Heart right ventricle (tissue), 16 donors: ENCODE data around the gene ZNF618. TPM values are rescaled to one million over a fixed set of nuclear protein-coding genes. Genes with fewer than 3 reads are reported as not detected.

ENCODE experiments used
- ATAC-seq, 8 donors: fragments of 200-7000 bp; cut with Tn5 transposase; one replicate each; pipeline ENCODE4 v1.9.1; 2020; ENCODE audit warnings: mild to moderate bottlenecking in 8 of 8, moderate library complexity in 8 of 8, moderate number of reproducible peaks in 1 of 8
- DNase-seq, 2 donors: peaks; one replicate each; pipeline ENCODE4 v3.0.0-alpha.2; 2020
- H3K27ac ChIP-seq, 10 donors: fragments of 200-600 bp; sonication (generic) in 2 of 10; one replicate each; pipeline versions ENCODE4 v1.5.0 to v1.8.0; 2020 to 2022; ENCODE audit warnings: mild to moderate bottlenecking in 3 of 10
- H3K27me3 ChIP-seq, 7 donors: fragments of 200-600 bp; one replicate each; pipeline ENCODE4 v1.8.0; 2021 to 2022; ENCODE audit warnings: mild to moderate bottlenecking in 2 of 7
- H3K36me3 ChIP-seq, 9 donors: fragments of 200-600 bp; sonication (generic) in 1 of 9; one replicate each; pipeline versions ENCODE4 v1.5.0 to v1.8.0; 2020 to 2022; ENCODE audit warnings: mild to moderate bottlenecking in 2 of 9
- H3K4me1 ChIP-seq, 9 donors: fragments of 200-600 bp; sonication (generic) in 1 of 9; one replicate each; pipeline versions ENCODE4 v1.5.0 to v1.8.0; 2020 to 2022; ENCODE audit warnings: mild to moderate bottlenecking in 4 of 9
- H3K4me3 ChIP-seq, 10 donors: fragments of 200-600 bp; sonication (generic) in 2 of 10; one replicate each; pipeline versions ENCODE4 v1.5.0 to v1.8.0; 2020 to 2022; ENCODE audit warnings: mild to moderate bottlenecking in 7 of 10, moderate library complexity in 2 of 10
- H3K9me3 ChIP-seq, 11 donors: fragments of 200-600 bp in 10 of 11; sonication (generic) in 2 of 11; one replicate each; pipeline versions ENCODE4 v1.5.0 to v1.8.0; 2013 to 2022; ENCODE audit warnings: mild to moderate bottlenecking in 2 of 11, control low read depth in 1 of 11, moderate library complexity in 1 of 11
- WGBS, 2 donors: extraction: QIAGEN DNeasy Blood & Tissue Kit; methylation state at CpG; one replicate each; pipeline ENCODE4 v1.1.7; 2013; ENCODE audit warnings: inconsistent platforms in 1 of 2; 5-methylcytosine and 5-hydroxymethylcytosine counted together
- intact Hi-C, 10 donors: fragments of 100-400 bp; cut with DNase I; formaldehyde crosslinking; loops; one replicate each; pipeline versions ENCODE4 v1.11.1 to v1.14.2; 2022
- polyA plus RNA-seq, 2 donors: library from polyadenylated mRNA; stranded (reverse); fragments of 200-250 nt; gene quantifications; one replicate each; pipeline ENCODE4 v1.2.3, GENCODE V29; 2013
- total RNA-seq, 10 donors: library from RNA; stranded (reverse); fragmentation: NEBNext Ultra II Directional in 3 of 10; extraction: Animal tissue kit (Norgen Biotek cat#: 25700) in 3 of 10; gene quantifications; one replicate each; pipeline versions ENCODE4 v1.2.1 to v1.2.4, GENCODE V29; 2021 to 2023
- TF ChIP-seq, protein P1 (sequence below), 9 donors: fragments of 200-600 bp; sonication (generic) in 2 of 9; IDR thresholded peaks; one replicate each; pipeline versions ENCODE4 v1.5.0 to v1.8.0; 2021 to 2022; ENCODE audit warnings: antibody characterized with exemption in 9 of 9, mild to moderate bottlenecking in 5 of 9, moderate library complexity in 1 of 9
- donor health status: Arrhythmogenic right ventricular cardiomyopathy.
- donor health status: ischemic (EF 13 %, LVEDD 7.1; RV severe dilation, severe dysfunction).
- donor health status: healthy with polysubstance abuse.
- donor health status: DM: no; HTN: yes; CAD: no.
- donor health status: DM: no; HTN: no; CAD: no.
- donor health status: ischemic (EF 25% LVEDD 6.9; RV normal size, moderate dysfunction).
- donor health status: ischemic (EF 25% LVEDD 5.7; RV mildly dilated, moderate dysfunction).
- donor health status: healthy.
- donor health status: DM: yes; HTN: yes; CAD: no.
- donor health status: Ischemic cardiomyopathy.
- donor health status: ischemic (EF 35%, LVEDD 5.7; RV mildly dilated, moderate dysfunction).
- donor health status: nonischemic (EF 11% LVEDD 7.7; RV severe dilation, severe dysfunction).
- donor health status: DM: yes; HTN: yes; CAD: no.
- donor health status: PGD.
- donor health status: ischemic (EF 29% LVEDD 5.4; RV normal size, mild dysfunction).
- donor health status: nonischemic (EF 23%, LVEDD 6.1; RV moderate dilation, normal function).

ZNF618 gene
- total and polyA plus RNA-seq, 12 donors: 0.59 to 2.5 (median 1.6) TPM

DNA sequence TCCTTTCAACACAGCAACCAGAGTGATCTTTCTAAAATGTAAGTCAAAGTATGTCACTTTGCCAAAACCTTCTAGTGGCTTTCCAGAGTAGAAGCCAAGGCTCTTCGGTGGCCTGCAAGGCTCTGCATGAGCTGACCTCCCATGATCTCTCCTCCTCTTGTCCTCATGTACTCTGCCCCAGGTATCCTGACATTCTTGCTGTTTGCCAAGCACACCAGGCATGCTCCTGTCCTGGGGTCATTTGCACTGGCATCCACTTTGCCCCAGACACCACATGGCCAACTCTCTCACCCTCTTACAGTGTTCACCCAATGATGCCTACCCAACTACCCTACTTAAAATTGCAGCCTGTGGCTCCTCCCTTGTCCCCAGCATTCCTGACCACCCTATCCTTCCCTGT, 86.3 kb downstream of the ZNF618 start:
- WGBS, 2 donors: 73 to 79% methylated on average over 1 of the region's 1 CpG
- TF ChIP-seq, protein P1, sequence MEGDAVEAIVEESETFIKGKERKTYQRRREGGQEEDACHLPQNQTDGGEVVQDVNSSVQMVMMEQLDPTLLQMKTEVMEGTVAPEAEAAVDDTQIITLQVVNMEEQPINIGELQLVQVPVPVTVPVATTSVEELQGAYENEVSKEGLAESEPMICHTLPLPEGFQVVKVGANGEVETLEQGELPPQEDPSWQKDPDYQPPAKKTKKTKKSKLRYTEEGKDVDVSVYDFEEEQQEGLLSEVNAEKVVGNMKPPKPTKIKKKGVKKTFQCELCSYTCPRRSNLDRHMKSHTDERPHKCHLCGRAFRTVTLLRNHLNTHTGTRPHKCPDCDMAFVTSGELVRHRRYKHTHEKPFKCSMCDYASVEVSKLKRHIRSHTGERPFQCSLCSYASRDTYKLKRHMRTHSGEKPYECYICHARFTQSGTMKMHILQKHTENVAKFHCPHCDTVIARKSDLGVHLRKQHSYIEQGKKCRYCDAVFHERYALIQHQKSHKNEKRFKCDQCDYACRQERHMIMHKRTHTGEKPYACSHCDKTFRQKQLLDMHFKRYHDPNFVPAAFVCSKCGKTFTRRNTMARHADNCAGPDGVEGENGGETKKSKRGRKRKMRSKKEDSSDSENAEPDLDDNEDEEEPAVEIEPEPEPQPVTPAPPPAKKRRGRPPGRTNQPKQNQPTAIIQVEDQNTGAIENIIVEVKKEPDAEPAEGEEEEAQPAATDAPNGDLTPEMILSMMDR (IDR thresholded peaks at IDR 0.05): no peak
- intact Hi-C loops: loop anchor here in 3 of 10 donors (5.0 to 10.0 kb wide), 3 partner anchors 62 to 158 kb away; no protein-coding TSS in a partner anchor
- Histone ChIP-seq H3K27me3 (no peaks in the 10 kb centered on the region), H3K27ac (no peak overlapping the region), H3K4me3 (no peak overlapping the region), H3K9me3 (no peaks in the 10 kb centered on the region), H3K4me1 (peaks cover 0 to 14% (median 3%) of the 10 kb centered on the region in 9 donors), H3K36me3 (no peaks in the 10 kb centered on the region)
- no peak for ATAC-seq
- no peak for DNase-seq

DNA sequence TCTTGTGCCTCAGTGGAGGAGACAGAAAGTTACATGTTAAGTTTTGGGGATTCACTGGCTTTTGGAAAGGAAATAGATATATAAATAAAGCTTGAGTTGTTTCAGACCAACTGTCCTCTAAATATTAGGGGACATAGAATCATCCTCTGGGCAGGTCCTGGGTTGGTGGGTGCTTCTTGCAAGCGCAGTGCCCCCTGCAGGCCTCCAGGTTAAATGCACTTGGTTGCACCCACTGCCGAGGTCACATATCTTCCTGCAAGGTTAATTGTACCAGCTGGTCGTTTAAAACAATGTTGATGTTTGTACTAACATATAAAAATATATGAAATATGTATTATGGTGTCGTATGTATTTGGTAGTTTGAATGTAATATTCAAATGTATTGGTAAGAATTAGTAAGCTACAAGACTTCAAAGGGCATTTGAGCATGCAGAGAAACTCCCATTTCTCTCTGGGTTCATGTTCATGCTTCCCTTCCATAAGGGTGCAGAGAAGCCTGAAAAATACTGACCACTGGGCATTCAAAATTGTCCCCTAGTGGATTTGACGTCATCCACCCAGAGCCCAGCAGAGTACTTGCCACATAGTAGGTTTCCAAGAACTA, 87.0 kb downstream of the ZNF618 start:
- TF ChIP-seq, protein P1 (IDR thresholded peaks at IDR 0.05): peak; percentile 10 to 70 (median 57)
- DNase-seq (peak in 1 of 2 donors; percentile 31), ATAC-seq (no peak)
- WGBS, 2 donors: 59 to 71% methylated on average over 5 of the region's 5 CpGs
- no peaks in the 10 kb centered on the region for H3K9me3 ChIP-seq
- H3K27ac ChIP-seq: no peak overlapping the region
- no peaks in the 10 kb centered on the region for H3K27me3 ChIP-seq
- H3K4me3 ChIP-seq: no peak overlapping the region
- no peaks in the 10 kb centered on the region for H3K36me3 ChIP-seq
- peaks cover 0 to 7% (median 2%) of the 10 kb centered on the region in 9 donors for H3K4me1 ChIP-seq
- intact Hi-C loops: loop anchor here in 4 of 10 donors (1.0 to 10.0 kb wide), 4 partner anchors 62 to 158 kb away; no protein-coding TSS in a partner anchor

DNA sequence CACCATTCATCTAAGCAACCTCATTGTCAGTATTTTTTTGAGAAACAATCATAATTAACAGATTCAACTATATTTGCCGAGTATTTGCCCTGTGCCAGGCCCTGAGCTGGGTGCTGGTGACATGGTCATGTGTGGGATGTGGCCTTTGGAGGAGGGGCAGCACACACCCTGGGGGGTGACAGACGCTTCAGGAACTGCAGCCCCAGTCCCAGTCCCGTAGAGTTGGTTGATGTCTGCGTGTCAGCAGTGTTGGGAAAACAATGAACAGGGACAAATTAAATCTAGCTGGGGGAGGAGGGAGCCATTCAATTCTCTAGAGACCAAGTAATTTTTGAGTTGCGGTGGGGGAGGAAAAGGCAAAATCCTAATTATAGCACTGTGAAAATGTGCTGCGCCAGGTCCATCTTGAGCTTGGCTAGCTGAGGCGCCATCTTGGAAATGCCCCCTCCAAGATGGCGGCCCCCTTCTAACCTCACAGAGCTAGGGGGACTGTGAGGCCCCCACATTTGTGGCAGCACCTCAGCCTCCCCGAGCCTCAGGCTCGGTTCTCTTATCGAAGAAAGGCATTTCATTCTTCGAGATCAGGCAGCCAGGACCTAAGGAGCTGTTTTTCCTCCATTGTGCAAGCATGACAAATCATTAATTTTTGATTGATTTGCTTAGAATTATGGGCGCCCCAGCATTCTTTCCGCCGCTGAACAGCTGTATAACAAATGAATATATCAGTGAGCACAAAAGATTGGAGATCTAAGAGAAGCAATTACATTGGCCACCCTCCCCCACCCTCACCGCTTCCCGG, 87.8 kb downstream of the ZNF618 start:
- H3K27me3 ChIP-seq: no peaks in the 10 kb centered on the region
- H3K36me3 ChIP-seq: no peaks in the 10 kb centered on the region
- DNase-seq (no peak), ATAC-seq (no peak)
- H3K4me3 ChIP-seq: no peak overlapping the region
- WGBS, 2 donors: 87 to 90% methylated on average over 17 of the region's 17 CpGs
- H3K9me3 ChIP-seq: peaks cover 0 to under 1% (median 0%) of the 10 kb centered on the region in 11 donors
- TF ChIP-seq, protein P1 (IDR thresholded peaks at IDR 0.05): no peak
- no peak overlapping the region for H3K27ac ChIP-seq
- peaks cover 0 to 6% (median 0%) of the 10 kb centered on the region in 9 donors for H3K4me1 ChIP-seq
- intact Hi-C loops: loop anchor here in 4 of 10 donors (1.0 to 10.0 kb wide), 4 partner anchors 61 to 159 kb away; no protein-coding TSS in a partner anchor

DNA sequence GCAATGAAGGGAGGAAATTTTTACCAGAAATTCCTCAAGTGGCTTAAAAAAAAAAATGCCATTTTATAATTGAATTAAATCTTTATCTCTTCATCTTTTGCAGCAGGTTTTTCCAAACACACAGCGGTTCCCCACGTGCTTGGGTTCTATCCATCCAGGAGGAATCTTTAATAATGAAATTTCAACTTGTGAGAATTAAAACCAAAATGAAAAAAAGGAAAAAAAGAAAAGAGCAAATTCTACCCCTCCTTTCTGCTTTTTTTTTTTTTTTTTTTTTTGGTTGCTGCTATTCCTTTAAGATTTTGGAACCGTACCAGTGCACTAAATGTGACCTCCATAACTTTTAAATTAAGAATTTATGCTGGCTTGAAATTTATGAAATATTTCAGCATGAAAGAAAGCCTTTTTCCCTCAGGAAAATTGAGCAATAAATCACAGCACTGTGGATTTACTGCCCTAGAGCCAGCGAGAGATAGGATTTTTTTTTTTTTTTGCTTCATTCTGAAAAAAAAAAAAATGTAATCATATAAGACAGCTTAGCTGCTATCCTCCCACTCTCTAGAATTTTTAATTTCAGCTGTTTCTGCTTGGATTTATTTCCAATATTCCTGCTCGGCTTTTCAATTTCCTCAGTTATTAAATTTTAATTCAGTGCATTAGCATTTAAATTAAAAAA, 88.5 kb downstream of the ZNF618 start:
- peaks cover 0 to 6% (median 0%) of the 10 kb centered on the region in 9 donors for H3K4me1 ChIP-seq
- TF ChIP-seq, protein P1 (IDR thresholded peaks at IDR 0.05): no peak
- ATAC-seq: no peak
- 81 to 82% methylated on average over 5 of the region's 5 CpGs for WGBS, 2 donors
- H3K36me3 ChIP-seq: peaks cover 0 to 4% (median 0%) of the 10 kb centered on the region in 9 donors
- intact Hi-C loops: loop anchor here in 3 of 10 donors (5.0 to 10.0 kb wide), 3 partner anchors 60 to 160 kb away; no protein-coding TSS in a partner anchor
- peaks cover 0 to 7% (median 0%) of the 10 kb centered on the region in 11 donors for H3K9me3 ChIP-seq
- H3K4me3 ChIP-seq: no peak overlapping the region
- H3K27ac ChIP-seq: no peak overlapping the region
- no peak for DNase-seq
- no peaks in the 10 kb centered on the region for H3K27me3 ChIP-seq
